Measurements from ENCODE around the gene USP14. TPM values are rescaled to one million over a fixed set of nuclear protein-coding genes. Genes with fewer than 3 reads are reported as not detected.

The USP14 gene
- polyA plus RNA-seq, 1 donor from 2014 or later = 41.7 TPM

DNA sequence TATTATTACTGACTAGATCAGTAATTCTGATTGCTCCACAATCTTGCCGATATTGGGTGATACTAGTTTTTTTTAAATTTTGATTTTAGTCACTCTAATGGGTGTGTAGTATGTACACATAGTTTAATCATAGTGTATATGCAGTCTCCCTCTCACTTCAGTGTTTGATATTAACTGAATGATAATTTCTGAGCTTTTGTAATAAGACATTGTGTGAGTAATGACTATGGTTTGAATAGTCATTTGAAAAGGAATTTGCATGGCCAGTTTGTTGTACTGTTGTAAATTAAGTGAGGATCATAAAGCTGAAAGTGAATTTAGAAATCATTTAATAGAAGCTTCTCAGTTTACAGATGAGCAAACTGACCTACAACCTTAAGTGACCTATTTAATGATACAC is 33.4 kb downstream of the USP14 start:
- no peak overlapping the region for H3K27ac ChIP-seq (ENCODE audit: low read length)
- no peak overlapping the region for H3K4me2 ChIP-seq (ENCODE audit: low read length)
- no peaks in the 10 kb centered on the region for H4K20me1 ChIP-seq (ENCODE audit: insufficient read depth)
- H3K4me3 ChIP-seq (ENCODE audit: low read length) = no peak overlapping the region
- H2AFZ ChIP-seq (ENCODE audit: low read depth, low read length) = no peak overlapping the region
- TF ChIP-seq MXI1 (conservative IDR thresholded peaks at IDR 0.05; ENCODE audit: poor library complexity, severe bottlenecking) = no peak
- TF ChIP-seq TAF1 (IDR thresholded peaks at IDR 0.05; ENCODE audit: low read depth) = no peak
- no peak for TF ChIP-seq REST (IDR thresholded peaks at IDR 0.05; ENCODE audit: borderline replicate concordance)
- TF ChIP-seq, protein P1, sequence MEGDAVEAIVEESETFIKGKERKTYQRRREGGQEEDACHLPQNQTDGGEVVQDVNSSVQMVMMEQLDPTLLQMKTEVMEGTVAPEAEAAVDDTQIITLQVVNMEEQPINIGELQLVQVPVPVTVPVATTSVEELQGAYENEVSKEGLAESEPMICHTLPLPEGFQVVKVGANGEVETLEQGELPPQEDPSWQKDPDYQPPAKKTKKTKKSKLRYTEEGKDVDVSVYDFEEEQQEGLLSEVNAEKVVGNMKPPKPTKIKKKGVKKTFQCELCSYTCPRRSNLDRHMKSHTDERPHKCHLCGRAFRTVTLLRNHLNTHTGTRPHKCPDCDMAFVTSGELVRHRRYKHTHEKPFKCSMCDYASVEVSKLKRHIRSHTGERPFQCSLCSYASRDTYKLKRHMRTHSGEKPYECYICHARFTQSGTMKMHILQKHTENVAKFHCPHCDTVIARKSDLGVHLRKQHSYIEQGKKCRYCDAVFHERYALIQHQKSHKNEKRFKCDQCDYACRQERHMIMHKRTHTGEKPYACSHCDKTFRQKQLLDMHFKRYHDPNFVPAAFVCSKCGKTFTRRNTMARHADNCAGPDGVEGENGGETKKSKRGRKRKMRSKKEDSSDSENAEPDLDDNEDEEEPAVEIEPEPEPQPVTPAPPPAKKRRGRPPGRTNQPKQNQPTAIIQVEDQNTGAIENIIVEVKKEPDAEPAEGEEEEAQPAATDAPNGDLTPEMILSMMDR (IDR thresholded peaks at IDR 0.05; ENCODE audit: poor library complexity, severe bottlenecking) = no peak
- no peak for TF ChIP-seq EP300 (conservative IDR thresholded peaks at IDR 0.05; ENCODE audit: poor library complexity, severe bottlenecking)
- no peak for TF ChIP-seq POLR2AphosphoS5 (IDR thresholded peaks at IDR 0.05)
- no peak for TF ChIP-seq SMC3 (conservative IDR thresholded peaks at IDR 0.05; ENCODE audit: poor library complexity)
- TF ChIP-seq RAD21 (conservative IDR thresholded peaks at IDR 0.05) = no peak
- no peak for TF ChIP-seq EZH2 (IDR thresholded peaks at IDR 0.05; ENCODE audit: borderline replicate concordance, insufficient read depth, low read length, poor library complexity, severe bottlenecking)
- H3K9me3 ChIP-seq (ENCODE audit: low read length) = no peaks in the 10 kb centered on the region
- H3K9ac ChIP-seq (ENCODE audit: low read length) = no peak overlapping the region
- no peaks in the 10 kb centered on the region for H3K36me3 ChIP-seq (ENCODE audit: insufficient read depth, low read length)
- peaks cover 11% of the 10 kb centered on the region for H3K79me2 ChIP-seq (replicated peaks; ENCODE audit: insufficient read depth, low read length)
- H3K27me3 ChIP-seq (ENCODE audit: insufficient read depth, low read depth, low read length) = no peaks in the 10 kb centered on the region
- no peaks in the 10 kb centered on the region for H3K9me2 ChIP-seq (ENCODE audit: insufficient read depth, low read length)
- H3F3A ChIP-seq (ENCODE audit: insufficient read depth, low read length, poor library complexity, severe bottlenecking) = no peaks in the 10 kb centered on the region

DNA sequence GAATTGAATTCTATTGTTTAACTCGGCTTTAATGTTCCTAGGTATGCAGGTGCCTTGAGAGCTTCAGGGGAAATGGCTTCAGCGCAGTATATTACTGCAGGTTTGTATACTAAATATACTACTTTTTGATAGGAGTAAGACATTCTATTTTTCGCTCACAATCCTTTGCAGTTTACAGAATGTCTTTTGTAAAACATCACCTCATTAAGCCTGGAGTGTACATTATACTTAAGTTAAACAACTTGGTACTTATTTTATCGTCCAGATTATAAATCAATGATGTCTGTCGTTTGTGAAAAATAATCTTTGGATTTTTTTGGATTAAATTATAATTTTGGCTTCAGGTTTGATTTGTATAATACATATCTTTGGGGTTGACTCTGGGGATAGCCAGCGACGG is 34.4 kb downstream of the USP14 start:
- Histone ChIP-seq H4K20me1 (ENCODE audit: insufficient read depth) (no peaks in the 10 kb centered on the region), H3K36me3 (ENCODE audit: insufficient read depth, low read length) (peaks cover 3% of the 10 kb centered on the region), H3K79me2 (replicated peaks; ENCODE audit: insufficient read depth, low read length) (peaks cover 10% of the 10 kb centered on the region), H3K9me3 (ENCODE audit: low read length) (no peaks in the 10 kb centered on the region), H3K4me3 (ENCODE audit: low read length) (no peak overlapping the region), H3K27ac (ENCODE audit: low read length) (no peak overlapping the region), H2AFZ (ENCODE audit: low read depth, low read length) (no peak overlapping the region), H3K9ac (ENCODE audit: low read length) (no peak overlapping the region), H3K4me2 (ENCODE audit: low read length) (no peak overlapping the region), H3K27me3 (ENCODE audit: insufficient read depth, low read depth, low read length) (no peaks in the 10 kb centered on the region), H3F3A (ENCODE audit: insufficient read depth, low read length, poor library complexity, severe bottlenecking) (no peaks in the 10 kb centered on the region), H3K9me2 (ENCODE audit: insufficient read depth, low read length) (no peaks in the 10 kb centered on the region)
- no peak for TF ChIP-seq POLR2AphosphoS5 (IDR thresholded peaks at IDR 0.05)
- no peak for TF ChIP-seq SMC3 (conservative IDR thresholded peaks at IDR 0.05; ENCODE audit: poor library complexity)
- TF ChIP-seq, protein P1 (IDR thresholded peaks at IDR 0.05; ENCODE audit: poor library complexity, severe bottlenecking) = no peak
- no peak for TF ChIP-seq MXI1 (conservative IDR thresholded peaks at IDR 0.05; ENCODE audit: poor library complexity, severe bottlenecking)
- TF ChIP-seq EP300 (conservative IDR thresholded peaks at IDR 0.05; ENCODE audit: poor library complexity, severe bottlenecking) = no peak
- no peak for TF ChIP-seq TAF1 (IDR thresholded peaks at IDR 0.05; ENCODE audit: low read depth)
- TF ChIP-seq RAD21 (conservative IDR thresholded peaks at IDR 0.05) = no peak
- TF ChIP-seq REST (IDR thresholded peaks at IDR 0.05; ENCODE audit: borderline replicate concordance) = no peak
- no peak for TF ChIP-seq EZH2 (IDR thresholded peaks at IDR 0.05; ENCODE audit: borderline replicate concordance, insufficient read depth, low read length, poor library complexity, severe bottlenecking)
